Caco-2 (cell line): ENCODE data around the gene FUOM. TPM values are rescaled to one million over a fixed set of nuclear protein-coding genes. Genes with fewer than 3 reads are reported as not detected.

Source experiments
- BruUV-seq: library from RNA; stranded (reverse); fragments of 400-500 nt; replicated peaks from 2 replicates; lab custom pipeline; 2021; lab: Mats Ljungman, UMichigan
- CTCF ChIA-PET: fragments of 300-600 bp; sonication (Branson Sonifier 250); formaldehyde crosslinking; loops from one replicate; lab custom pipeline; 2022; ENCODE audit warnings: antibody characterized with exemption; lab: Charles Lee
- POLR2A ChIA-PET: fragments of 300-600 bp; sonication (Branson Sonifier 250); formaldehyde crosslinking; loops from one replicate; lab custom pipeline; 2022; ENCODE audit warnings: antibody characterized with exemption; lab: Charles Lee
- DNase-seq, 2 experiments: peaks; one replicate each; pipeline versions ENCODE4 v3.0.0 to v3.0.0-alpha.2; 2020 to 2022
- H3K27me3 ChIP-seq: replicated peaks from 2 replicates; pipeline ENCODE4 v1.6.0; 2011; ENCODE audit warnings: low read length; ENCODE audit not compliant: control insufficient read depth, insufficient read depth
- H3K36me3 ChIP-seq: 2 replicates; pipeline ENCODE4 v1.5.1; 2011; ENCODE audit warnings: low read length; ENCODE audit not compliant: control insufficient read depth, insufficient read depth
- H3K4me1 ChIP-seq: fragments of 250-450 bp; sonication (Bioruptor Pico); 2 replicates; pipeline ENCODE4 v1.5.1; 2020; ENCODE audit warnings: mild to moderate bottlenecking
- H3K4me3 ChIP-seq: 2 replicates; pipeline ENCODE4 v1.5.1; 2011; ENCODE audit warnings: low read depth, mild to moderate bottlenecking, control low read depth, low read length
- H3K9me3 ChIP-seq: fragments of 250-450 bp; sonication (Bioruptor Pico); 2 replicates; pipeline ENCODE4 v1.5.1; 2020; ENCODE audit warnings: mild to moderate bottlenecking, moderate library complexity
- H3K27ac Mint-ChIP-seq: one replicate; pipeline ENCODE4 v1.8.0; 2022; ENCODE audit warnings: mixed read lengths; ENCODE audit not compliant: unreplicated experiment
- H3K27me3 Mint-ChIP-seq: one replicate; pipeline ENCODE4 v1.8.0; 2022; ENCODE audit warnings: mixed read lengths; ENCODE audit not compliant: insufficient read depth, unreplicated experiment
- H3K36me3 Mint-ChIP-seq: one replicate; pipeline ENCODE4 v1.8.0; 2022; ENCODE audit warnings: mild to moderate bottlenecking, mixed read lengths; ENCODE audit not compliant: insufficient read depth, unreplicated experiment
- H3K4me1 Mint-ChIP-seq: one replicate; pipeline ENCODE4 v1.8.0; 2022; ENCODE audit warnings: low read depth, mixed read lengths; ENCODE audit not compliant: unreplicated experiment
- H3K4me3 Mint-ChIP-seq: one replicate; pipeline ENCODE4 v1.8.0; 2022; ENCODE audit warnings: mild to moderate bottlenecking, moderate library complexity, mixed read lengths; ENCODE audit not compliant: unreplicated experiment
- H3K9me3 Mint-ChIP-seq: one replicate; pipeline ENCODE4 v1.8.0; 2022; ENCODE audit warnings: mixed read lengths; ENCODE audit not compliant: unreplicated experiment
- CTCF ChIP-seq, 2 experiments: fragments of 200-600 bp in 1 of 2; IDR thresholded peaks; 1 replicate in 1 of 2; 2 replicates in 1 of 2; pipeline versions ENCODE4 v1.5.1 to v1.8.0; 2011 to 2022; ENCODE audit warnings: antibody characterized with exemption in 1 of 2, control low read depth in 1 of 2, inconsistent platforms in 1 of 2, low read depth in 1 of 2, low read length in 1 of 2, mild to moderate bottlenecking in 1 of 2, moderate library complexity in 1 of 2; ENCODE audit not compliant: insufficient read depth in 1 of 2, severe bottlenecking in 1 of 2, unreplicated experiment in 1 of 2
- intact Hi-C: fragments of 100-400 bp; cut with micrococcal nuclease; formaldehyde crosslinking; loops from one replicate; pipeline ENCODE4 v1.10.0; 2022; ENCODE audit not compliant: unreplicated experiment
- total RNA-seq: library from RNA; stranded (reverse); gene quantifications from 2 replicates; pipeline ENCODE4 v1.2.3, GENCODE V29; 2022

FUOM gene
- total RNA-seq, 1 experiment from 2014 or later, result 119 TPM

GRCh38 chr10:133329491-133330202 lies 28.2 kb downstream of the FUOM start:
- intact Hi-C loops, result loop anchor here (1.0 to 5.0 kb wide), 4 partner anchors 21 to 191 kb away; partner anchors contain the start of genes ECHS1 and MTG1
- ChIA-PET CTCF (interaction anchor here (0.6 to 2.1 kb wide), 13 partner anchors 10 to 153 kb away, joined by 3 to 11 read pairs (median 3); partner anchors contain the start of genes FUOM and MTG1), POLR2A (interaction anchor here (0.6 to 1.1 kb wide), 2 partner anchors 19 to 28 kb away, joined by 3 to 4 read pairs; partner anchors contain the start of gene FUOM)
- Mint-ChIP-seq H3K36me3 (peaks cover 6% of the 10 kb centered on the region), H3K27me3 (peaks cover 32% of the 10 kb centered on the region), H3K9me3 (no peaks in the 10 kb centered on the region), H3K4me3 (peak overlapping the region; percentile 66), H3K27ac (no peak overlapping the region), H3K4me1 (peaks cover 7% of the 10 kb centered on the region)
- H3K4me1 ChIP-seq, result peaks cover 12% of the 10 kb centered on the region
- H3K4me3 ChIP-seq, result peak overlapping the region; percentile 11; the same call in 1 of the 2 replicates
- no peaks in the 10 kb centered on the region for H3K36me3 ChIP-seq
- 0 out of 2 replicates have a peak, but pooled peaks cover 3% of the 10 kb centered on the region for H3K27me3 ChIP-seq
- peak; percentile 98 to 99 for TF ChIP-seq CTCF (IDR thresholded peaks at IDR 0.05; ENCODE audit: insufficient read depth in 1 of 2, low read depth in 1 of 2, low read length in 1 of 2, severe bottlenecking in 1 of 2, unreplicated experiment in 1 of 2)
- DNase-seq, result peak; percentile 88 to 93
- no TSS peak for BruUV-seq
- peaks cover 5% of the 10 kb centered on the region; the same call in 1 of the 2 replicates for H3K9me3 ChIP-seq

- intact Hi-C loops, result loop anchor here (1.0 to 5.0 kb wide), 4 partner anchors 22 to 192 kb away; partner anchors contain the start of genes ECHS1 and MTG1
- TF ChIP-seq CTCF (IDR thresholded peaks at IDR 0.05; ENCODE audit: insufficient read depth in 1 of 2, low read depth in 1 of 2, low read length in 1 of 2, severe bottlenecking in 1 of 2, unreplicated experiment in 1 of 2), result no peak
- ChIA-PET POLR2A (interaction anchor here (1.1 kb wide), 1 partner anchor 29 kb away, joined by 4 read pairs; the partner anchor contains the start of gene FUOM), CTCF (interaction anchor here (0.7 to 2.1 kb wide), 7 partner anchors 20 to 91 kb away, joined by 3 to 11 read pairs (median 6); partner anchors contain the start of genes FUOM and MTG1)
- DNase-seq, result no peak
- Histone ChIP-seq H3K36me3 (no peaks in the 10 kb centered on the region), H3K4me3 (no peak overlapping the region), H3K27me3 (0 out of 2 replicates have a peak, but pooled peaks cover 3% of the 10 kb centered on the region), H3K4me1 (peaks cover 11% of the 10 kb centered on the region; the same call in 1 of the 2 replicates), H3K9me3 (peaks cover 5% of the 10 kb centered on the region; the same call in 1 of the 2 replicates)
- no TSS peak for BruUV-seq
- Mint-ChIP-seq H3K4me1 (peaks cover 7% of the 10 kb centered on the region), H3K27ac (no peak overlapping the region), H3K36me3 (peaks cover 4% of the 10 kb centered on the region), H3K27me3 (peaks cover 30% of the 10 kb centered on the region), H3K9me3 (no peaks in the 10 kb centered on the region), H3K4me3 (no peak overlapping the region)
These were observed 29.2 kb downstream of the FUOM start for GRCh38 chr10:133328358-133329343.
